ENCODE data around the gene STH. TPM values are rescaled to one million over a fixed set of nuclear protein-coding genes. Genes with fewer than 3 reads are reported as not detected.

STH gene
- total RNA-seq, 1 donor from 2014 or later: not detected

DNA sequence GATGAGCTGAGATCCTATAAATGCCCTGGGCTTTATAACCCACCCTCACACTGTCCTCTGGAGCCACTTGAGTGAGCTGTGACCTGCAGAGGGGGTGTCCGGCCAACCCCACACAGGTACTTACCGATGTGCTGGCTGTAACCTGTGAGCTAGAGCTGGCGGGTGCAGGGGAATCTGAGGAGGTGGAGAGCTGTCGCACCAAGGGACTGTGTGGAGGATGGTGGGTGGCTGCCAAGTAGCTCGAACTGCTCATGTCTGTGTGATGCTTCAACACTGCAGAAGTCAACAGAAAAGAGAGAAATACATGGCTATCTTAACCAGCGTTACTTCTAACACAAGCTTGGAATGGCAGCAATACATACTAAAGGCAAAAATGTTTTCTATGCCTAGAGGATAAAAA is 39.4 kb downstream of the STH start:
- TF ChIP-seq, protein P1, sequence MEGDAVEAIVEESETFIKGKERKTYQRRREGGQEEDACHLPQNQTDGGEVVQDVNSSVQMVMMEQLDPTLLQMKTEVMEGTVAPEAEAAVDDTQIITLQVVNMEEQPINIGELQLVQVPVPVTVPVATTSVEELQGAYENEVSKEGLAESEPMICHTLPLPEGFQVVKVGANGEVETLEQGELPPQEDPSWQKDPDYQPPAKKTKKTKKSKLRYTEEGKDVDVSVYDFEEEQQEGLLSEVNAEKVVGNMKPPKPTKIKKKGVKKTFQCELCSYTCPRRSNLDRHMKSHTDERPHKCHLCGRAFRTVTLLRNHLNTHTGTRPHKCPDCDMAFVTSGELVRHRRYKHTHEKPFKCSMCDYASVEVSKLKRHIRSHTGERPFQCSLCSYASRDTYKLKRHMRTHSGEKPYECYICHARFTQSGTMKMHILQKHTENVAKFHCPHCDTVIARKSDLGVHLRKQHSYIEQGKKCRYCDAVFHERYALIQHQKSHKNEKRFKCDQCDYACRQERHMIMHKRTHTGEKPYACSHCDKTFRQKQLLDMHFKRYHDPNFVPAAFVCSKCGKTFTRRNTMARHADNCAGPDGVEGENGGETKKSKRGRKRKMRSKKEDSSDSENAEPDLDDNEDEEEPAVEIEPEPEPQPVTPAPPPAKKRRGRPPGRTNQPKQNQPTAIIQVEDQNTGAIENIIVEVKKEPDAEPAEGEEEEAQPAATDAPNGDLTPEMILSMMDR (IDR thresholded peaks at IDR 0.05; ENCODE audit: insufficient read depth, low read length, poor library complexity, severe bottlenecking): no peak
- Histone ChIP-seq H3K4me3 (ENCODE audit: low read depth, low read length) (no peak overlapping the region), H3K36me3 (ENCODE audit: control insufficient read depth, insufficient read depth, low read length) (no peaks in the 10 kb centered on the region), H3K27me3 (ENCODE audit: control insufficient read depth, insufficient read depth, low read length) (no peaks in the 10 kb centered on the region)
- DNase-seq (ENCODE audit: low read depth): no peak

DNA sequence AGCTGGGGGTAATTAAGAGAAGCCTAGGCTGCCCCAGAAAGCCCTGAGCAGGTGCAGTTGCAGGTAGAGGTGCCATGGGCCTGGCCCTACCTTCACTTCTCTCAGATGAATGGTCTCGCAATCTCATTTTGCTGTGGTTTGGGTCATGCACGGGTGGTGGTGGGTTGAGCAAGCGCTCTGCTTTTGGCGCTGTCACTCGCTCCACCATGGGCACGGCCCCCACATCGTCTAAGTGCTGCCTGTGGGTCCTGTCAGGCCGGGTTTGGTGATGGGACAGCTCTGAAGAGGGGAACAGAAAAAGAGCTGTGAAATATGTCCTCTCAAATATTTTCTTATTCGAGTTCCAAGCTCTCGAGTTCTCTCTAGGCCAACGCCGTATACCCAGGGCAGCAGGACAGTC is 39.9 kb downstream of the STH start:
- Histone ChIP-seq H3K27me3 (ENCODE audit: control insufficient read depth, insufficient read depth, low read length) (no peaks in the 10 kb centered on the region), H3K36me3 (ENCODE audit: control insufficient read depth, insufficient read depth, low read length) (no peaks in the 10 kb centered on the region), H3K4me3 (ENCODE audit: low read depth, low read length) (no peak overlapping the region)
- TF ChIP-seq, protein P1 (IDR thresholded peaks at IDR 0.05; ENCODE audit: insufficient read depth, low read length, poor library complexity, severe bottlenecking): no peak
- no peak for DNase-seq (ENCODE audit: low read depth)

DNA sequence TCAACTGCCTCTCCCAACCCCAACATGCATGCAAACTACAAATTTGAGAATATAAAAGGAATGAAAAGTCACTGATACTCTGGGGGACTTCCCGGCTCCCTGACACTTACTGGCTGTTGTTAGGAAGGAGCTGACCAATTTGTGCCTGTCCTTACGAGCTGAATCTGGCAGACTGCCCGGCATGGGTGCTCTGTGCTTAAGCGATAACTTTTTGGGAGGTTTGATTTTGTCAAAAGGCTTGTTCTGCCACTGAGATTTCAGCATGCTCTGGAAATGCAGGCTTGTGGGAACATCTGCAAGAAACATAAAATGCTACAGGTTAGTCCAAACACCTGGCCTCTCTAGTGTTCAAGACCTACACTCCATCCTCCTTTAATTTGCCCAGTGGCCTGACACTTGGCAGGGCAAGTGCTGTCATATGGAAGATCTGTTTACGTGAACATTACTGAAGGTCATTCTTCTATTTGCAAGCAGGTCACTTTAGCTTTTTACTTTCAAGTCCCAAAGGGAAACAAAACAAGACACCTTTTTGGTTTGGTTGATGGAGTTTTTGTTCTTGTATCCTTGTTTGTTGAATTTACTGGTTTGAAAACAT is 40.6 kb downstream of the STH start:
- Histone ChIP-seq H3K4me3 (ENCODE audit: low read depth, low read length) (no peak overlapping the region), H3K27me3 (ENCODE audit: control insufficient read depth, insufficient read depth, low read length) (no peaks in the 10 kb centered on the region), H3K36me3 (ENCODE audit: control insufficient read depth, insufficient read depth, low read length) (no peaks in the 10 kb centered on the region)
- TF ChIP-seq, protein P1 (IDR thresholded peaks at IDR 0.05; ENCODE audit: insufficient read depth, low read length, poor library complexity, severe bottlenecking): no peak
- DNase-seq (ENCODE audit: low read depth): no peak

DNA sequence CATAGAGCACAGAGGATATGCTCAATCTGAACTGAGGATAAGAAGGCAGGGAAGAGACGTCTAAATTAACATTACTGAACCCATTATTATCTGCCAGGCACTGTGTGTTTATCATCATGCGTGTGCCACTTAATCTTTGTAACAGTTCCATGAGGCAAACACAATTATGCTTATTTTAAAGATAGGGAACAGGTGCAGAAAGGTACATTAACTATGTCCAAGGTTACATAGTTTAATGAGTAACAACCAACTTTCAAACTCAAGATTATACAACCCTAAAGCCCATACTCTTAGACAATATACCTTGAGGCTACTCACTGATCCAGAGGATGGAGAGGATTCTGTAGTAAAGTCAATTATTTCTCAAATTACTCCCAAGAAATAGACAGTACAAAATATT is 43.2 kb downstream of the STH start:
- TF ChIP-seq, protein P1 (IDR thresholded peaks at IDR 0.05; ENCODE audit: insufficient read depth, low read length, poor library complexity, severe bottlenecking): no peak
- H3K36me3 ChIP-seq (ENCODE audit: control insufficient read depth, insufficient read depth, low read length): peaks cover 2% of the 10 kb centered on the region
- no peak for DNase-seq (ENCODE audit: low read depth)
- no peaks in the 10 kb centered on the region for H3K27me3 ChIP-seq (ENCODE audit: control insufficient read depth, insufficient read depth, low read length)
- H3K4me3 ChIP-seq (ENCODE audit: low read depth, low read length): no peak overlapping the region

DNA sequence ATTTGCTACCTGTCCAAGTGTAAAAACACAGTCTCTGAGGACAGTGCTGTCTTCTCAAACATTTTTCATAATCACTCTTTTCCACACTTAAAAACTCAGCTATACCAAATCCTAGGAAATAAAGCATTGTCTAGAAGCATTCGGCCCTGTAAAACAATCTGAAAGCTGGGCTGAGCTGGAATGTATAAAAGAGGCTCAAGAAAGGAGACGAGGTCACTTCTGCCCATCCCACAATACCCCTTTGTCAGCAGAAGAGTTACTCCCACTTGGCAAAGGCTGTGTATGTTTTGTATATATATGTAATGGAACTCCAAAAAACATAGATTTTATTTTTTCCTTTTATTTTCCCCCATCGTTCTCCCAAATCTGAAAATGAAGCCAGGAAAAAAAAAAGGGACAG is 43.9 kb downstream of the STH start:
- DNase-seq (ENCODE audit: low read depth): no peak
- Histone ChIP-seq H3K27me3 (ENCODE audit: control insufficient read depth, insufficient read depth, low read length) (no peaks in the 10 kb centered on the region), H3K4me3 (ENCODE audit: low read depth, low read length) (no peak overlapping the region), H3K36me3 (ENCODE audit: control insufficient read depth, insufficient read depth, low read length) (peaks cover 2% of the 10 kb centered on the region)
- TF ChIP-seq, protein P1 (IDR thresholded peaks at IDR 0.05; ENCODE audit: insufficient read depth, low read length, poor library complexity, severe bottlenecking): no peak

DNA sequence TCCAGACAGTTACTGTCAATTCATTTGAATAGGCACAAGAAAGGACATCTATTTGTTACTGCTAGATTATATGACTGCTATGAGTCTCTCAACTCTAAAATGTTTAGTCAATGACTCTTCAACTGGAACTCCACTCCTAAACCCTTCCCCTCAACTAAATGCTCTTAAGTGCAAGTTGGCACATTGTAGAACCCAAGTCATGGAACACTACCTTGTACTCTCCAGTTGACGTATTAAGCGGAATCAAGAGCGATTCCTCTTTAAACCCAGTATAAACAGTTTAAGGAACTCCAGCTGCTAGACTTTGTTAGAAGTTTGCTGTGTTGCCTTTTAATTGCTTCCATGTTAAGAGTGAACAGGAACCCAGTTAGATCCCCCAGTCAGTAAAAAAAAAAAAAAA is 44.6 kb downstream of the STH start:
- TF ChIP-seq, protein P1 (IDR thresholded peaks at IDR 0.05; ENCODE audit: insufficient read depth, low read length, poor library complexity, severe bottlenecking): no peak
- H3K27me3 ChIP-seq (ENCODE audit: control insufficient read depth, insufficient read depth, low read length): no peaks in the 10 kb centered on the region
- peaks cover 2% of the 10 kb centered on the region for H3K36me3 ChIP-seq (ENCODE audit: control insufficient read depth, insufficient read depth, low read length)
- no peak overlapping the region for H3K4me3 ChIP-seq (ENCODE audit: low read depth, low read length)
- no peak for DNase-seq (ENCODE audit: low read depth)

Measured in kidney epithelial cell (primary cell).